ENCODE data around the gene ERI3.
"Not testable (repeated sequence)": the region's sequence is repeated elsewhere in the genome, so short reads cannot be mapped to it uniquely, and the experiment has no call there.

The ERI3 gene

DNA sequence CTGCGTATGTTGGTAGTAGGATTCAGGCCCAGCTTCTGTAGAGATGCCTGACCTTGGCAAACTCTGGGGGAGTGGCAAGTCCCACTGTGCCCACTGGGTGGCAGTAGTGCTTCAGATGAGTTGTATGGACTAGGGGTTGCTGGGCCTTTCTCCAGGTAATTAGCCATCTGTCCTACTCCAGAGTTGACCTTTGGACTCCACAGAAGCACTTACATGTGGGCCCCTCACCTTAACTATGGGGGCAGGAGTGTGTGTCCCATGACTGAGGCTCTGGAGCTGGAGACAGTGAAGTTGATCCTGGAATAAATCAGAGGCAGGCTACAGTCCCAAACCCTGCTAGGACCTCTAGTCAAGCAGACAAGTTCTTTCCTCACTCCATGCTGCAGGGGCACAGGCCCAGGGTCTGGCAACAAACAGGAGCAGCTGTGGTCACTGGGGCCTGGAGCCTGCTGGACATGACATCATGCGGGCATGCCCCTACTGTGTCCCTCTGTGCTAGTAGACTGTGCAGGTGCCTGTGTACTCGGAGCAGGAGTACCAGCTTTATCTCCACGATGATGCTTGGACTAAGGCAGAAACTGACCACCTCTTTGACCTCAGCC is 137.1 kb downstream of the ERI3 start:
- DNase-seq: peak in 47 of 56 donors; percentile 20 to 87 (median 60)

GRCh38 chr1:44213222-44214112 is 141.6 kb downstream of the ERI3 start, which contains the start of gene DMAP1:
DMAP1 (plus strand) TSS chr1:44213471; CDS start chr1:44213754, 283 bp downstream.
- DNase-seq: peak in 55 of 56 donors; percentile 54 to 95 (median 86)

- no peak for DNase-seq
Measured at GRCh38 chr1:44212355-44213221, 142.5 kb downstream of the ERI3 start.

DNA sequence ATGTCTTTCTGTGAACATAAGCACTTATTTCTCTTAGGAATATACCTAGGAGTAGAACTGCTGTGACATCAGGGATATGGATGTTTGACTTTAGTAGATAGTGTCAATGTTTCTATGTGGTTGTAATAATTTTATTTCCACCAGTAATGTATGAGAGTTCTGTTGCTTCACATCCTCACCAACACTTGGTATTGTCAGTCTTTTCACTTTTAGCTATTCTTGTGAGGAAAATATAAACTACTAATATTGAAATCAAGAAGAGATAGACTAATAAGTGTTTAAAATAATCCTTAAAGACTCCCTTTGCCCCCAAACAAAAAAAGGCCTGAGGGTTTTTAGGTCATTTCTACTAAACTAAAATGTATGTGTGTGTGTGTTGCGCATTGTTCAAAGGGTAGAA is 144.5 kb downstream of the ERI3 start:
- no peak for DNase-seq

DNA sequence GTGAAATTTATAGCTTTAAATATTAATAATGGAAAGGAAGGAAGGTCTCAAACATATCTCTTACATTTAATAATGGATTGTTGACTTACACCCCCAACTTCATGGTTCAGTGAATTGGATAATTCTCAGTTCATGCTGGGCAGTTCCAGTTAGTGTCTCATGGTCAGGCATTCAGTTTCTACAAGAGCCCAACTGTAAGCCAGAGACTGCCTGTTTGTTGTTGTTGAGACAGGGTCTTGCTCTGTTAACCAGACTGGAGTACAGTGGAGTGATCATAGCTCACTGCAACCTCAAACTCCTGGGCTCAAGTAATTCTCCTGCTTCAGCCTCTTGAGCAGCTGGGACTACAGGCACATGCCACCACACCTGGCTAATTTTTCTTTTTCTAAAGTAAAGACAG is 146.8 kb downstream of the ERI3 start:
- no peak for DNase-seq

DNA sequence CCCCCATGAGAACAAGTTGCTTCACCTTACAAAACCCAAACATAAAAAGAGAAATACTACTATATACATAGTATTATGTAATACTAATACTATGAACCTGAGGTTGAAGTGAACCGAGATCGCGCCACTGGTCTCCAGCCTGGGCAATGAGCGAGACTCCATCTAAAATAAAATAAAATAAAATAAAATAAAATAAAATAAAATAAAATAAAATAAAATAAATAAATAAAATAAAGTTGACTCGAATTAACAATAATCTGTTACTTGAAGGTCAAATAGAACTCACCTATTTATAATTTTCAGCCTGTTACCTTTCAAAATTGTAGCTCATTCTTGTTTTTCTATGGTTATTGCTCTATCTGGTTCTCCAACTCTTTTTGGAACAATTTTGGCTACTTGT is 148.5 kb downstream of the ERI3 start:
- not testable (repeated sequence) for DNase-seq

DNA sequence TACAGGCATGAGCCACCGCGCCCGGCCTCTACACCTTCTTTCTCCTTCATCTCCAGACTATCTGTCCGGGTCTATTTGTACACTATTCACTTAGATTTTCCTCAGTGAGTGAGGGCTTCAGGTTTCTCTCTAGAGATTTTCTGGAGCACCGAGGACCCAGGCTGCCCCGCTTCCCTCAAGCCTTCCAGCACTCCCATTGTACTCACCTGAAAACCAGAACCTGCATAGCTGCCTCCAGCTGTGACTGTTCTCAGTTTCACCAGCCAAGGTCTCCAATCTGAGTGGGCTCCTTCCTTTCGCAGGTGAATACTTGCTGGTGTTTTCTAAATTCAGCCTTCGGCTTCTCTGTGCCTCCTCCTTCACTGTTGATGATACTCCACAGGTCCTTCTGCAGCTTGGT is 154.7 kb downstream of the ERI3 start:
- DNase-seq: no peak

DNA sequence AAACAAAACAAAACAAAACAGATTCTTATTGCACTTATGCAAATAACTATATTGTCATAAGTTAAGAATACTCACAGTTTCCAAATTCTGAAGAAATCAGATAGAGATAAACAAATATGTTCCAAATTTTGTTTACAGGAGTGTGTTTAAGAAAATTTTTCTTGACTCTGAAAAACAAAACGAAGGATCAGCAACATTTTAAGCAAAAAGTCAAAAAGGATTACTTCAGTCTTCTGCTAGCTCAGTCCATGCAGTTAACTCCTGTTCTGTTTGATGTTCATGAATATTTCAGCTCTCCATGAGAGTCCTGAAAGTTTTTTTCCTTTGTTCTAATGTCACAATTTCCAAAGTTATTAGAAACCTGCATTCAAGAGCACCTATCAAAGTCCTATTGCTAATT is 180.4 kb downstream of the ERI3 start:
- DNase-seq: no peak
